Endothelial cell of umbilical vein (primary cell): ENCODE data around the gene EYS. TPM values are rescaled to one million over a fixed set of nuclear protein-coding genes. Genes with fewer than 3 reads are reported as not detected.

Source experiments
- BruUV-seq: library from RNA; stranded (reverse); fragments of 400-500 nt; replicated peaks from 2 replicates; lab custom pipeline; 2021; lab: Mats Ljungman, UMichigan
- CTCF ChIA-PET: fragments of 300-600, 350-600 bp; sonication (Branson Sonifier 250); formaldehyde crosslinking; loops from one replicate; lab custom pipeline; 2021; ENCODE audit warnings: antibody characterized with exemption, inconsistent platforms; lab: Charles Lee
- POLR2A ChIA-PET: fragments of 300-600, 350-600 bp; sonication (Branson Sonifier 250); formaldehyde crosslinking; loops from one replicate; lab custom pipeline; 2021; ENCODE audit warnings: antibody characterized with exemption, inconsistent platforms; lab: Charles Lee
- DNase-seq: peaks from one replicate; pipeline ENCODE4 v3.0.0-alpha.2; 2011; ENCODE audit warnings: low read depth, low spot score
- FAIRE-seq: peaks from 2 replicates; lab custom pipeline; 2011; peaks lifted over from hg19 to GRCh38; lab: Jason Lieb, UNC
- H2AFZ ChIP-seq: 2 replicates; pipeline ENCODE4 v1.6.0; 2012; ENCODE audit warnings: low read depth, low read length, control low read depth, inconsistent platforms
- H3K27ac ChIP-seq: 2 replicates; pipeline ENCODE4 v1.5.1; 2011; ENCODE audit warnings: low read depth, mild to moderate bottlenecking, control low read depth, low read length, moderate library complexity; ENCODE audit not compliant: insufficient read depth
- H3K27me3 ChIP-seq, 2 experiments: 2 replicates each; pipeline versions ENCODE4 v1.6.0 to v1.6.1; 2011; ENCODE audit warnings: low read length in 2 of 2, mixed read lengths in 1 of 2; ENCODE audit not compliant: control insufficient read depth in 2 of 2, insufficient read depth in 2 of 2
- H3K36me3 ChIP-seq, 2 experiments: 2 replicates in 1 of 2; 3 replicates in 1 of 2; pipeline ENCODE4 v1.5.1; 2011; ENCODE audit warnings: low read length in 2 of 2, mild to moderate bottlenecking in 1 of 2, moderate library complexity in 1 of 2; ENCODE audit not compliant: control insufficient read depth in 2 of 2, insufficient read depth in 2 of 2; ENCODE audit errors: extremely low read depth in 1 of 2
- H3K4me1 ChIP-seq: 3 replicates; pipeline ENCODE4 v1.5.1; 2011; ENCODE audit warnings: mild to moderate bottlenecking, low read length; ENCODE audit not compliant: control insufficient read depth, insufficient read depth; ENCODE audit errors: extremely low read depth
- H3K4me2 ChIP-seq: 2 replicates; pipeline ENCODE4 v1.6.1; 2011; ENCODE audit warnings: low read length, control low read depth, mixed read lengths; ENCODE audit not compliant: insufficient read depth
- H3K4me3 ChIP-seq, 3 experiments: fragments of 200-600 bp in 1 of 3; sonication (generic), shearing (Covaris generic) in 1 of 3; replicated peaks in 1 of 3; 2 replicates each; pipeline ENCODE4 v1.5.1; 2011 to 2016; ENCODE audit warnings: control low read depth in 3 of 3, low read length in 3 of 3, mild to moderate bottlenecking in 2 of 3, inconsistent platforms in 1 of 3, low read depth in 1 of 3, moderate library complexity in 1 of 3; ENCODE audit not compliant: insufficient read depth in 1 of 3
- H3K79me2 ChIP-seq: 2 replicates; pipeline ENCODE4 v1.6.0; 2012; ENCODE audit warnings: low read length, inconsistent platforms; ENCODE audit not compliant: control insufficient read depth, insufficient read depth
- H3K9ac ChIP-seq: replicated peaks from 2 replicates; pipeline ENCODE3; 2011; ENCODE audit warnings: low read length, control low read depth; ENCODE audit not compliant: insufficient read depth; ENCODE audit errors: extremely low read depth
- H3K9me1 ChIP-seq: replicated peaks from 3 replicates; pipeline ENCODE4 v1.6.0; 2011; ENCODE audit warnings: mild to moderate bottlenecking, low read length; ENCODE audit not compliant: control insufficient read depth, insufficient read depth; ENCODE audit errors: extremely low read depth
- H3K9me3 ChIP-seq: replicated peaks from 2 replicates; pipeline ENCODE4 v1.5.1; 2012; ENCODE audit warnings: low read length, inconsistent platforms; ENCODE audit not compliant: control insufficient read depth, insufficient read depth
- H4K20me1 ChIP-seq: replicated peaks from 2 replicates; pipeline ENCODE3; 2011; ENCODE audit warnings: mild to moderate bottlenecking, low read length; ENCODE audit not compliant: control insufficient read depth, insufficient read depth; ENCODE audit errors: extremely low read depth
- EZH2 ChIP-seq: IDR thresholded peaks from 2 replicates; pipeline ENCODE4 v1.6.1; 2012; ENCODE audit warnings: borderline replicate concordance, low read depth, mild to moderate bottlenecking, moderate library complexity, low read length, inconsistent platforms; ENCODE audit not compliant: severe bottlenecking
- FOS ChIP-seq: IDR thresholded peaks from 2 replicates; pipeline ENCODE4 v1.6.1; 2011; ENCODE audit warnings: mild to moderate bottlenecking, low read length, moderate library complexity, borderline replicate concordance; ENCODE audit not compliant: insufficient read depth
- GATA2 ChIP-seq: IDR thresholded peaks from 2 replicates; pipeline ENCODE4 v1.7.0; 2011; ENCODE audit warnings: low read depth, mild to moderate bottlenecking, moderate library complexity, mixed read lengths, low read length; ENCODE audit not compliant: insufficient read length, insufficient read depth
- JUN ChIP-seq: IDR thresholded peaks from 2 replicates; pipeline ENCODE4 v1.6.1; 2011; ENCODE audit warnings: borderline replicate concordance, low read depth; ENCODE audit not compliant: insufficient read length, insufficient read depth
- MYC ChIP-seq: IDR thresholded peaks from one replicate; pipeline ENCODE4 v1.6.1; 2011; ENCODE audit warnings: mild to moderate bottlenecking, low read depth, low read length
- POLR2A ChIP-seq: IDR thresholded peaks from 2 replicates; pipeline ENCODE4 v1.6.1; 2012; ENCODE audit warnings: low read depth, mild to moderate bottlenecking, control low read depth, low read length
- POLR2AphosphoS5 ChIP-seq: IDR thresholded peaks from 2 replicates; pipeline ENCODE4 v1.6.1; 2012; ENCODE audit warnings: low read depth, mild to moderate bottlenecking, control low read depth, low read length, moderate library complexity; ENCODE audit not compliant: insufficient read depth
- dilution Hi-C: fragments of 300-500 bp; cut with MboI; formaldehyde crosslinking; loops from one replicate; pipeline ENCODE4 v1.15.0; 2019; ENCODE audit warnings: low sequenced_read_pairs; ENCODE audit not compliant: extremely low pct_ligation_motif_present
- intact Hi-C: fragments of 100-400 bp; cut with micrococcal nuclease; formaldehyde crosslinking; loops from one replicate; pipeline ENCODE4 v1.10.0; 2022
- polyA plus RNA-seq, 4 experiments: library from polyadenylated mRNA; depleted of rRNA in 3 of 4; stranded (reverse) in 3 of 4; unstranded in 1 of 4; fragments of >200 nt; gene quantifications; 2 replicates each; pipeline versions ENCODE4 v1.2.1 to v1.2.3, GENCODE V29; 2011 to 2012; ENCODE audit warnings: missing spikeins in 1 of 4
- total RNA-seq: library from RNA; stranded (reverse); gene quantifications from 2 replicates; pipeline ENCODE4 v1.2.3, GENCODE V29; 2021
- TF ChIP-seq, protein P1 (sequence below), 2 donors: IDR thresholded peaks; 1 replicate in 1 of 2; 2 replicates in 1 of 2; pipeline ENCODE4 v1.5.1; 2011; ENCODE audit warnings: low read length in 2 of 2, mild to moderate bottlenecking in 2 of 2, moderate library complexity in 2 of 2, control low read depth in 1 of 2, inconsistent platforms in 1 of 2, low read depth in 1 of 2; ENCODE audit not compliant: insufficient read depth in 1 of 2; ENCODE audit errors: extremely low read depth in 1 of 2
- TF ChIP-seq, protein P2 (sequence below): IDR thresholded peaks from 2 replicates; pipeline ENCODE4 v1.6.1; 2011; ENCODE audit not compliant: insufficient read depth, insufficient read length

EYS gene
- total and polyA plus RNA-seq, 2 donors (not counting 3 experiments of a cell fraction or from before 2014, with no cell fraction given): 0.01 to 0.27 TPM

DNA sequence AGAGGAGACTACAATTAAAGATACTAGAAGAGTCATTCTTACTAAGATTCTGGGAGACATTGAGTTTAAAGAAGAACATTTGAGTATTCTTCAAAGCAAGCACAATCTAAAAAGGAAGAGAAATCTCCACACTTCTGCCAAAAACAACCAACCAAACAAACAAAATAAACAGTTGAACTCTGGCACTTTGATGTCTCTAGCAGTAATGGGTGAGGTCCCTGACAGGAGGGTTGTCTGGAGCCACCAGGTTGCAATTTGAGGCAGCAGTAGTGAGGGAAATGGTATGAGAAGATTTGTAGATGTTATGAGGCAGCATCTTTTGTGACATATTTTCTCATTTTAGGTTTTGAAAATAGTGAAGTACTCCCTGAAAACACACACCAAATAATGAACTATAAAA is 1963.3 kb downstream of the EYS start:
- no TSS peak for BruUV-seq
- Histone ChIP-seq H3K79me2 (no peaks in the 10 kb centered on the region), H3K4me1 (peaks cover 11% of the 10 kb centered on the region), H3K36me3 (no peaks in the 10 kb centered on the region), H3K4me2 (no peak overlapping the region), H3K27me3 (no peaks in the 10 kb centered on the region), H3K9me3 (no peaks in the 10 kb centered on the region), H3K9me1 (no peaks in the 10 kb centered on the region), H3K9ac (no peak overlapping the region), H4K20me1 (no peaks in the 10 kb centered on the region), H2AFZ (no peak overlapping the region), H3K27ac (no peak overlapping the region), H3K4me3 (no peak overlapping the region)
- dilution Hi-C loops: no loop called here
- no peak for FAIRE-seq
- CTCF ChIA-PET: interaction anchor here (1.0 kb wide), 1 partner anchor 12 kb away, joined by 3 read pairs; no protein-coding TSS in a partner anchor
- TF ChIP-seq GATA2: no peak
- no peak for TF ChIP-seq POLR2A
- TF ChIP-seq POLR2AphosphoS5: no peak
- TF ChIP-seq JUN: no peak
- no peak for TF ChIP-seq MYC
- TF ChIP-seq FOS: no peak
- TF ChIP-seq EZH2: no peak
- TF ChIP-seq, protein P1, sequence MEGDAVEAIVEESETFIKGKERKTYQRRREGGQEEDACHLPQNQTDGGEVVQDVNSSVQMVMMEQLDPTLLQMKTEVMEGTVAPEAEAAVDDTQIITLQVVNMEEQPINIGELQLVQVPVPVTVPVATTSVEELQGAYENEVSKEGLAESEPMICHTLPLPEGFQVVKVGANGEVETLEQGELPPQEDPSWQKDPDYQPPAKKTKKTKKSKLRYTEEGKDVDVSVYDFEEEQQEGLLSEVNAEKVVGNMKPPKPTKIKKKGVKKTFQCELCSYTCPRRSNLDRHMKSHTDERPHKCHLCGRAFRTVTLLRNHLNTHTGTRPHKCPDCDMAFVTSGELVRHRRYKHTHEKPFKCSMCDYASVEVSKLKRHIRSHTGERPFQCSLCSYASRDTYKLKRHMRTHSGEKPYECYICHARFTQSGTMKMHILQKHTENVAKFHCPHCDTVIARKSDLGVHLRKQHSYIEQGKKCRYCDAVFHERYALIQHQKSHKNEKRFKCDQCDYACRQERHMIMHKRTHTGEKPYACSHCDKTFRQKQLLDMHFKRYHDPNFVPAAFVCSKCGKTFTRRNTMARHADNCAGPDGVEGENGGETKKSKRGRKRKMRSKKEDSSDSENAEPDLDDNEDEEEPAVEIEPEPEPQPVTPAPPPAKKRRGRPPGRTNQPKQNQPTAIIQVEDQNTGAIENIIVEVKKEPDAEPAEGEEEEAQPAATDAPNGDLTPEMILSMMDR (IDR thresholded peaks at IDR 0.05; ENCODE audit: extremely low read depth in 1 of 2, insufficient read depth in 1 of 2, low read depth in 1 of 2, low read length in 2 of 2): no peak
- TF ChIP-seq, protein P2, sequence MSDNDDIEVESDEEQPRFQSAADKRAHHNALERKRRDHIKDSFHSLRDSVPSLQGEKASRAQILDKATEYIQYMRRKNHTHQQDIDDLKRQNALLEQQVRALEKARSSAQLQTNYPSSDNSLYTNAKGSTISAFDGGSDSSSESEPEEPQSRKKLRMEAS: no peak
- intact Hi-C loops: no loop called here
- POLR2A ChIA-PET: no interaction called here
- no peak for DNase-seq
